OCI-LY3 (cell line): ENCODE results near the gene SH3GL2.

Source experiments
- CTCF ChIP-seq: fragments of 200-600, 300-600 bp; sonication (generic); IDR thresholded peaks from 2 replicates; pipeline ENCODE4 v1.5.1; 2014; ENCODE audit warnings: antibody characterized with exemption, low read length, low read depth
- EZH2phosphoT487 ChIP-seq: fragments of 200-600 bp; shearing (Covaris generic); IDR thresholded peaks from 2 replicates; pipeline ENCODE4 v1.6.1; 2018; ENCODE audit warnings: antibody characterized with exemption, mixed run types, low read depth

- TF ChIP-seq CTCF (no peak), EZH2phosphoT487 (no peak)
Measured at GRCh38 chr9:17739736-17740135, 160.9 kb downstream of the SH3GL2 start.
